Kidney (tissue), 14 donors: ENCODE measurements around the gene CUX1. TPM values are rescaled to one million over a fixed set of nuclear protein-coding genes. Genes with fewer than 3 reads are reported as not detected.

Experiments used
- DNase-seq, 5 donors: peaks; one replicate each; pipeline ENCODE4 v3.0.0-alpha.2; 2013 to 2020
- FAIRE-seq: peaks from 2 replicates; lab custom pipeline; 2012; peaks lifted over from hg19 to GRCh38; lab: Jason Lieb, UNC
- H3K27ac ChIP-seq, 2 donors: one replicate each; pipeline ENCODE4 v1.7.0; 2013; ENCODE audit warnings: low read depth in 2 of 2, low read length in 2 of 2, inconsistent platforms in 1 of 2
- H3K27me3 ChIP-seq: one replicate; pipeline ENCODE4 v1.7.1; 2013; ENCODE audit warnings: low read length, inconsistent platforms; ENCODE audit not compliant: control insufficient read depth, insufficient read depth
- H3K36me3 ChIP-seq, 3 donors: one replicate each; pipeline versions ENCODE4 v1.7.0 to v1.7.1; 2013; ENCODE audit warnings: low read length in 3 of 3, control low read depth in 1 of 3, inconsistent platforms in 1 of 3; ENCODE audit not compliant: insufficient read depth in 3 of 3, control insufficient read depth in 2 of 3
- H3K4me1 ChIP-seq, 3 donors: one replicate each; pipeline versions ENCODE4 v1.7.0 to v1.7.1; 2013; ENCODE audit warnings: low read length in 3 of 3, inconsistent platforms in 1 of 3, low read depth in 1 of 3; ENCODE audit not compliant: control insufficient read depth in 2 of 3, insufficient read depth in 2 of 3
- H3K4me3 ChIP-seq, 3 donors: one replicate each; pipeline versions ENCODE4 v1.7.0 to v1.8.1; 2013; ENCODE audit warnings: low read length in 3 of 3, control low read depth in 1 of 3, inconsistent platforms in 1 of 3
- H3K9ac ChIP-seq, 3 donors: one replicate each; pipeline versions ENCODE4 v1.7.0 to v1.7.1; 2013; ENCODE audit warnings: low read length in 3 of 3, control low read depth in 1 of 3, inconsistent platforms in 1 of 3
- H3K9me3 ChIP-seq, 3 donors: one replicate each; pipeline versions ENCODE4 v1.7.0 to v1.7.1; 2013; ENCODE audit warnings: low read length in 3 of 3, control low read depth in 1 of 3, inconsistent platforms in 1 of 3; ENCODE audit not compliant: control insufficient read depth in 2 of 3, insufficient read depth in 1 of 3
- intact Hi-C: fragments of 100-400 bp; cut with DNase I; formaldehyde crosslinking; loops from one replicate; pipeline ENCODE4 v1.11.1; 2022
- polyA plus RNA-seq: library from polyadenylated mRNA; stranded (reverse); fragments of 350-450 nt; fragmentation: Illumina TruSeq; extraction: RNeasy Lipid Tissue Mini Kit (QIAGEN cat#74804); gene quantifications from one replicate; pipeline ENCODE4 v1.2.3, GENCODE V29; 2014; ENCODE audit warnings: low read depth, low replicate concordance; ENCODE audit not compliant: insufficient read depth
- total RNA-seq: library from RNA; stranded (reverse); fragmentation: NEBNext Ultra II Directional; extraction: Animal tissue kit (Norgen Biotek cat#: 25700); gene quantifications from one replicate; pipeline ENCODE4 v1.2.1, GENCODE V29; 2021
- TF ChIP-seq, protein P1 (sequence below): IDR thresholded peaks from 3 replicates; pipeline ENCODE4 v1.5.1; 2012; ENCODE audit warnings: mild to moderate bottlenecking, moderate library complexity, borderline replicate concordance; ENCODE audit not compliant: insufficient read depth; ENCODE audit errors: extremely low read depth
- donor health status: control.
- donor health status: control.
- donor health status: control.
- donor health status: control.
- donor health status: control.
- donor health status: DM: yes; HTN: yes; CAD: no.
- donor health status: Normal renal cell carcinoma (clear cell type).

CUX1 gene
- total and polyA plus RNA-seq, 2 donors from 2014 or later: 71.4 to 126 TPM

DNA sequence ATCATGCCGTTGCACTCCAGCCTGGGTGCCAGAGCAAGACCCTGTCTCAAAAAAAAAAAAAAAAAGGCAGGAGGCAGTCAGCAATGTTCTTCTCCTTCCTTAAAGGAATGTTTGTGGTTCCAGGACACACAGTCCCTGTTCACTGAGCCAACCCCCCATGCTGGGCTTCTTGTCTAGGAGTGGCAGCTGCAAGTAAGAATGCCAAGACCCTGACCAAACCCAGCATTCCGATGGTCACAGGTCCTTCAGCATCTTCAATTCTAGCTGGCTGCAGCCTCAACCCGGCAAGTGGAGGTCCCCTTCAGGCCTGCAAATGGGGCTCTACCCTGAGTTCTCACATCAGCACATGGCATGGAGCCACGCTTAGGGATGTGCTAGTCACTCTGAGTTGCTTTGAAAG is 38.2 kb upstream of the CUX1 start:
- no peak overlapping the region for H3K4me3 ChIP-seq
- H3K27me3 ChIP-seq: peaks cover 2% of the 10 kb centered on the region
- H3K27ac ChIP-seq: no peak overlapping the region
- no peaks in the 10 kb centered on the region for H3K36me3 ChIP-seq
- FAIRE-seq (no peak), DNase-seq (peak in 1 of 5 donors; percentile 54)
- H3K9ac ChIP-seq: no peak overlapping the region
- no peaks in the 10 kb centered on the region for H3K9me3 ChIP-seq
- no peaks in the 10 kb centered on the region for H3K4me1 ChIP-seq
- intact Hi-C loops: no loop called here
- TF ChIP-seq, protein P1, sequence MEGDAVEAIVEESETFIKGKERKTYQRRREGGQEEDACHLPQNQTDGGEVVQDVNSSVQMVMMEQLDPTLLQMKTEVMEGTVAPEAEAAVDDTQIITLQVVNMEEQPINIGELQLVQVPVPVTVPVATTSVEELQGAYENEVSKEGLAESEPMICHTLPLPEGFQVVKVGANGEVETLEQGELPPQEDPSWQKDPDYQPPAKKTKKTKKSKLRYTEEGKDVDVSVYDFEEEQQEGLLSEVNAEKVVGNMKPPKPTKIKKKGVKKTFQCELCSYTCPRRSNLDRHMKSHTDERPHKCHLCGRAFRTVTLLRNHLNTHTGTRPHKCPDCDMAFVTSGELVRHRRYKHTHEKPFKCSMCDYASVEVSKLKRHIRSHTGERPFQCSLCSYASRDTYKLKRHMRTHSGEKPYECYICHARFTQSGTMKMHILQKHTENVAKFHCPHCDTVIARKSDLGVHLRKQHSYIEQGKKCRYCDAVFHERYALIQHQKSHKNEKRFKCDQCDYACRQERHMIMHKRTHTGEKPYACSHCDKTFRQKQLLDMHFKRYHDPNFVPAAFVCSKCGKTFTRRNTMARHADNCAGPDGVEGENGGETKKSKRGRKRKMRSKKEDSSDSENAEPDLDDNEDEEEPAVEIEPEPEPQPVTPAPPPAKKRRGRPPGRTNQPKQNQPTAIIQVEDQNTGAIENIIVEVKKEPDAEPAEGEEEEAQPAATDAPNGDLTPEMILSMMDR: no peak

DNA sequence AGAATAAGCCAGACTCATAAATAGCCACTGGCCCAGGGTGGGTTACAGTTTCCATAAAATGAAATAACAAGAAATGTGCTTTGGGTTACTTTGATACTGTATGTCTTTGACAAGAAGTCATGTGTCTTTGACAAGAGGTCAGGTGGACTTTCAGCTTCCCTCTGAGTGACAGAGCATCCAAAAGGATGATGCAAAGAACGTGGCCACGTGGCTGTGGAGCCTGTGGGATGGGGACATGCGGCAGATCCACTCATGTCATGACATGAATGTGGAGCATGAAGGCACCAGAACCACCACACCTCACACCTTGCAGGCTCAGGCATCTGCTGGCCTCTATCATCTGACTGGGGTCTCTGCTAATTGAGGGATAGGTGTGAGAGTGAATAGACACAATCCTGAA is 37.1 kb upstream of the CUX1 start:
- Histone ChIP-seq H3K27me3 (peaks cover 2% of the 10 kb centered on the region), H3K9me3 (no peaks in the 10 kb centered on the region), H3K4me3 (no peak overlapping the region), H3K4me1 (no peaks in the 10 kb centered on the region), H3K36me3 (no peaks in the 10 kb centered on the region), H3K9ac (no peak overlapping the region), H3K27ac (no peak overlapping the region)
- TF ChIP-seq, protein P1: no peak
- intact Hi-C loops: no loop called here
- DNase-seq: no peak
- no peak for FAIRE-seq

DNA sequence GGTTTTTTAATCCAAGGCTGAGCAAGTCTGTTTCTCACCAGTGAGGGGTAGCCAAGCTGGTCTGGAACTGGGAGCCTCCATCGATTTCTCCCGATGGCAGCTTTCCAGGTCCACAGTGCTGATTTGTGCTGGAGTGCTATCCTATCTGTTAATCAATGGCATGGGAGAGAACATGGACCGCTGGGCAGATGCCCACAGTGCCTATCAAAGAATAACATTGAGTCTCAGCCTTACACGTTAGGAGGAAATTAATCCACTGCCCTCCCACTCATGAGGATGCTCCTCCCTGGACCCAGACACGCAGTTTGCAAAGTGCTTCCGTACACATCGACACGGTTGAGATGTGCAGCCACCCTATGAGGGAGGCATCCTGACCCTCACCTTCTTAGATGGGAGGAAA is 36.0 kb upstream of the CUX1 start:
- Histone ChIP-seq H3K9me3 (no peaks in the 10 kb centered on the region), H3K27me3 (peaks cover 2% of the 10 kb centered on the region), H3K9ac (no peak overlapping the region), H3K27ac (no peak overlapping the region), H3K36me3 (no peaks in the 10 kb centered on the region), H3K4me3 (no peak overlapping the region), H3K4me1 (no peaks in the 10 kb centered on the region)
- DNase-seq: peak in 4 of 5 donors; percentile 67 to 73 (median 72)
- TF ChIP-seq, protein P1: no peak
- no peak for FAIRE-seq
- intact Hi-C loops: no loop called here

DNA sequence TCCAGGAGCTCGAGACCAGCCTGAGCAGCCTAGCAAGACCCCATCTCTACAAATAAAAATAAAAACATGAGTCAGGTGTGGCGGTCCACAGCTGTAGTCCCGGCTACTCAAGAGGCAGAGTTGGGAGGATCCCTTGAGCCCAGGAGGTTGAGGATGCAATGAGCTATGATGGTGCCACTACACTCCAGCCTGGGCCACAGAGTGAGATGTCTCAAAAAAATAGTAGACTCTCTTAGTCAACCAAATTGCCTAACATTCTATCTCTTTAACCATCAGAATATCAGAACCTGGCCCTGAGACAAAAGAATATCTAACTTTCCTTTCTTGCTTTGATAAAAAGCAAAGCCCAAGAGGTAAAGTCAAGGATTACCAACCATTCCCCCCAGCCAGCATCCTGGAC is 35.0 kb upstream of the CUX1 start:
- peaks cover 2% of the 10 kb centered on the region for H3K27me3 ChIP-seq
- TF ChIP-seq, protein P1: no peak
- DNase-seq (peak in 1 of 5 donors; percentile 26), FAIRE-seq (no peak)
- no peaks in the 10 kb centered on the region for H3K36me3 ChIP-seq
- intact Hi-C loops: no loop called here
- H3K9ac ChIP-seq: no peak overlapping the region
- no peaks in the 10 kb centered on the region for H3K9me3 ChIP-seq
- no peak overlapping the region for H3K27ac ChIP-seq
- no peak overlapping the region for H3K4me3 ChIP-seq
- H3K4me1 ChIP-seq: no peaks in the 10 kb centered on the region
